Endothelial cell of umbilical vein (primary cell): Measurements from ENCODE around the gene GALK1. TPM values are rescaled to one million over a fixed set of nuclear protein-coding genes. Genes with fewer than 3 reads are reported as not detected.

Experiments
- BruUV-seq: library from RNA; stranded (reverse); fragments of 400-500 nt; replicated peaks from 2 replicates; lab custom pipeline; 2021; lab: Mats Ljungman, UMichigan
- CTCF ChIA-PET: fragments of 300-600, 350-600 bp; sonication (Branson Sonifier 250); formaldehyde crosslinking; loops from one replicate; lab custom pipeline; 2021; ENCODE audit warnings: antibody characterized with exemption, inconsistent platforms; lab: Charles Lee
- POLR2A ChIA-PET: fragments of 300-600, 350-600 bp; sonication (Branson Sonifier 250); formaldehyde crosslinking; loops from one replicate; lab custom pipeline; 2021; ENCODE audit warnings: antibody characterized with exemption, inconsistent platforms; lab: Charles Lee
- DNase-seq: peaks from one replicate; pipeline ENCODE4 v3.0.0-alpha.2; 2011; ENCODE audit warnings: low read depth, low spot score
- FAIRE-seq: peaks from 2 replicates; lab custom pipeline; 2011; peaks lifted over from hg19 to GRCh38; lab: Jason Lieb, UNC
- H2AFZ ChIP-seq: 2 replicates; pipeline ENCODE4 v1.6.0; 2012; ENCODE audit warnings: low read depth, low read length, control low read depth, inconsistent platforms
- H3K27ac ChIP-seq: 2 replicates; pipeline ENCODE4 v1.5.1; 2011; ENCODE audit warnings: low read depth, mild to moderate bottlenecking, control low read depth, low read length, moderate library complexity; ENCODE audit not compliant: insufficient read depth
- H3K27me3 ChIP-seq, 2 experiments: 2 replicates each; pipeline versions ENCODE4 v1.6.0 to v1.6.1; 2011; ENCODE audit warnings: low read length in 2 of 2, mixed read lengths in 1 of 2; ENCODE audit not compliant: control insufficient read depth in 2 of 2, insufficient read depth in 2 of 2
- H3K36me3 ChIP-seq, 2 experiments: 2 replicates in 1 of 2; 3 replicates in 1 of 2; pipeline ENCODE4 v1.5.1; 2011; ENCODE audit warnings: low read length in 2 of 2, mild to moderate bottlenecking in 1 of 2, moderate library complexity in 1 of 2; ENCODE audit not compliant: control insufficient read depth in 2 of 2, insufficient read depth in 2 of 2; ENCODE audit errors: extremely low read depth in 1 of 2
- H3K4me1 ChIP-seq: 3 replicates; pipeline ENCODE4 v1.5.1; 2011; ENCODE audit warnings: mild to moderate bottlenecking, low read length; ENCODE audit not compliant: control insufficient read depth, insufficient read depth; ENCODE audit errors: extremely low read depth
- H3K4me2 ChIP-seq: 2 replicates; pipeline ENCODE4 v1.6.1; 2011; ENCODE audit warnings: low read length, control low read depth, mixed read lengths; ENCODE audit not compliant: insufficient read depth
- H3K4me3 ChIP-seq, 3 experiments: fragments of 200-600 bp in 1 of 3; sonication (generic), shearing (Covaris generic) in 1 of 3; replicated peaks in 1 of 3; 2 replicates each; pipeline ENCODE4 v1.5.1; 2011 to 2016; ENCODE audit warnings: control low read depth in 3 of 3, low read length in 3 of 3, mild to moderate bottlenecking in 2 of 3, inconsistent platforms in 1 of 3, low read depth in 1 of 3, moderate library complexity in 1 of 3; ENCODE audit not compliant: insufficient read depth in 1 of 3
- H3K79me2 ChIP-seq: 2 replicates; pipeline ENCODE4 v1.6.0; 2012; ENCODE audit warnings: low read length, inconsistent platforms; ENCODE audit not compliant: control insufficient read depth, insufficient read depth
- H3K9ac ChIP-seq: replicated peaks from 2 replicates; pipeline ENCODE3; 2011; ENCODE audit warnings: low read length, control low read depth; ENCODE audit not compliant: insufficient read depth; ENCODE audit errors: extremely low read depth
- H3K9me1 ChIP-seq: replicated peaks from 3 replicates; pipeline ENCODE4 v1.6.0; 2011; ENCODE audit warnings: mild to moderate bottlenecking, low read length; ENCODE audit not compliant: control insufficient read depth, insufficient read depth; ENCODE audit errors: extremely low read depth
- H3K9me3 ChIP-seq: replicated peaks from 2 replicates; pipeline ENCODE4 v1.5.1; 2012; ENCODE audit warnings: low read length, inconsistent platforms; ENCODE audit not compliant: control insufficient read depth, insufficient read depth
- H4K20me1 ChIP-seq: replicated peaks from 2 replicates; pipeline ENCODE3; 2011; ENCODE audit warnings: mild to moderate bottlenecking, low read length; ENCODE audit not compliant: control insufficient read depth, insufficient read depth; ENCODE audit errors: extremely low read depth
- CTCF ChIP-seq, 2 donors: IDR thresholded peaks; 1 replicate in 1 of 2; 2 replicates in 1 of 2; pipeline ENCODE4 v1.5.1; 2011; ENCODE audit warnings: low read length in 2 of 2, mild to moderate bottlenecking in 2 of 2, moderate library complexity in 2 of 2, control low read depth in 1 of 2, inconsistent platforms in 1 of 2, low read depth in 1 of 2; ENCODE audit not compliant: insufficient read depth in 1 of 2; ENCODE audit errors: extremely low read depth in 1 of 2
- EZH2 ChIP-seq: IDR thresholded peaks from 2 replicates; pipeline ENCODE4 v1.6.1; 2012; ENCODE audit warnings: borderline replicate concordance, low read depth, mild to moderate bottlenecking, moderate library complexity, low read length, inconsistent platforms; ENCODE audit not compliant: severe bottlenecking
- FOS ChIP-seq: IDR thresholded peaks from 2 replicates; pipeline ENCODE4 v1.6.1; 2011; ENCODE audit warnings: mild to moderate bottlenecking, low read length, moderate library complexity, borderline replicate concordance; ENCODE audit not compliant: insufficient read depth
- GATA2 ChIP-seq: IDR thresholded peaks from 2 replicates; pipeline ENCODE4 v1.7.0; 2011; ENCODE audit warnings: low read depth, mild to moderate bottlenecking, moderate library complexity, mixed read lengths, low read length; ENCODE audit not compliant: insufficient read length, insufficient read depth
- JUN ChIP-seq: IDR thresholded peaks from 2 replicates; pipeline ENCODE4 v1.6.1; 2011; ENCODE audit warnings: borderline replicate concordance, low read depth; ENCODE audit not compliant: insufficient read length, insufficient read depth
- MAX ChIP-seq: IDR thresholded peaks from 2 replicates; pipeline ENCODE4 v1.6.1; 2011; ENCODE audit not compliant: insufficient read depth, insufficient read length
- MYC ChIP-seq: IDR thresholded peaks from one replicate; pipeline ENCODE4 v1.6.1; 2011; ENCODE audit warnings: mild to moderate bottlenecking, low read depth, low read length
- POLR2A ChIP-seq: IDR thresholded peaks from 2 replicates; pipeline ENCODE4 v1.6.1; 2012; ENCODE audit warnings: low read depth, mild to moderate bottlenecking, control low read depth, low read length
- POLR2AphosphoS5 ChIP-seq: IDR thresholded peaks from 2 replicates; pipeline ENCODE4 v1.6.1; 2012; ENCODE audit warnings: low read depth, mild to moderate bottlenecking, control low read depth, low read length, moderate library complexity; ENCODE audit not compliant: insufficient read depth
- dilution Hi-C: fragments of 300-500 bp; cut with MboI; formaldehyde crosslinking; loops from one replicate; pipeline ENCODE4 v1.15.0; 2019; ENCODE audit warnings: low sequenced_read_pairs; ENCODE audit not compliant: extremely low pct_ligation_motif_present
- intact Hi-C: fragments of 100-400 bp; cut with micrococcal nuclease; formaldehyde crosslinking; loops from one replicate; pipeline ENCODE4 v1.10.0; 2022
- polyA plus RNA-seq, 4 experiments: library from polyadenylated mRNA; depleted of rRNA in 3 of 4; stranded (reverse) in 3 of 4; unstranded in 1 of 4; fragments of >200 nt; gene quantifications; 2 replicates each; pipeline versions ENCODE4 v1.2.1 to v1.2.3, GENCODE V29; 2011 to 2012; ENCODE audit warnings: missing spikeins in 1 of 4
- total RNA-seq: library from RNA; stranded (reverse); gene quantifications from 2 replicates; pipeline ENCODE4 v1.2.3, GENCODE V29; 2021

Gene GALK1
- total and polyA plus RNA-seq, 2 donors (not counting 3 experiments of a cell fraction or from before 2014, with no cell fraction given) = 45.8 to 63.7 TPM

- Histone ChIP-seq H3K9me3 (no peaks in the 10 kb centered on the region), H4K20me1 (no peaks in the 10 kb centered on the region), H3K9ac (no peak overlapping the region), H3K4me3 (no peak overlapping the region), H3K9me1 (no peaks in the 10 kb centered on the region), H3K27ac (no peak overlapping the region), H3K27me3 (no peaks in the 10 kb centered on the region), H3K79me2 (no peaks in the 10 kb centered on the region), H2AFZ (no peak overlapping the region), H3K4me2 (no peak overlapping the region), H3K36me3 (no peaks in the 10 kb centered on the region), H3K4me1 (no peaks in the 10 kb centered on the region)
- dilution Hi-C loops (no loop called here), intact Hi-C loops (no loop called here)
- no peak for FAIRE-seq
- ChIA-PET POLR2A (no interaction called here), CTCF (interaction anchor here (1.1 to 2.7 kb wide), 3 partner anchors 55 to 102 kb away, joined by 5 to 7 read pairs (median 7); partner anchors contain the start of gene SMIM5)
- BruUV-seq = no TSS peak
- DNase-seq = no peak
- TF ChIP-seq POLR2AphosphoS5 = no peak
- no peak for TF ChIP-seq MYC
- TF ChIP-seq POLR2A = no peak
- TF ChIP-seq JUN = no peak
- no peak for TF ChIP-seq MAX
- no peak for TF ChIP-seq EZH2
- TF ChIP-seq FOS = no peak
- TF ChIP-seq CTCF (IDR thresholded peaks at IDR 0.05; ENCODE audit: extremely low read depth in 1 of 2, insufficient read depth in 1 of 2, low read depth in 1 of 2, low read length in 2 of 2) = no peak
- no peak for TF ChIP-seq GATA2
Observed at GRCh38 chr17:75734674-75735294, 30.2 kb downstream of the GALK1 start.
